ENCODE results near the gene IFI30.

DNA sequence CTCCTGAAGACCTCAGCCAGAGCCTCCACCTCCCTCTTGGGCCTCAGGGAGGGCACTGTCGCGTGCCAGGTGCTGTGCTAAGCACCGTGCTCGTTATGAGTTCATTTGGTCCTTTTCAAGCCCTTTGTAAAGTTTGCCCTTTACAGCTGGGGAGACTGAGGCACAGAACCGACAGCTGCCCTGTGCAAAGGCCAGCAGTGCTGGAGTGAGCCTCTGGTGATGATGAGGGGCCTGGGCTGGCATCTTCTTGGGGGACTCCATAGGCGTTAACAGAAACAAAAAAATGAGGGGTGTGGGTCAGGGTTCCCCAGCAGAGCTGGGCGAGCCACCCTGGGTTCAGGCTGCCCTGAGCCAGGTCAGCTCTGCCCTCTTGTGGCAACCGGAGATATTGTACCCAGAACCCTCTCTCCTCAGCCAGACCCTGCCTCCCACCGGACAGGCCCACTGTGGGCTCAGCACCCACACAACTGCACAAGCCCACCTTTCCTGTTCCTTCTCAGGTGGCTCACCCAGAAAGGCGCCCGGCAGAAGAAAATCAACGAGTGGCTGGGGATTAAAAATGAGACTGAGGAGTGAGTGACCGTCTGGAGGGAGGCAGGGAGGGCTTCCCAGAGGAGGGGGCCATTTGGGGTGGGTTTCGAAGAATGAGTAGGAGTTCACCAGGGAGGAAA is 5.5 kb upstream of the IFI30 start:
- TF ChIP-seq, protein P1, sequence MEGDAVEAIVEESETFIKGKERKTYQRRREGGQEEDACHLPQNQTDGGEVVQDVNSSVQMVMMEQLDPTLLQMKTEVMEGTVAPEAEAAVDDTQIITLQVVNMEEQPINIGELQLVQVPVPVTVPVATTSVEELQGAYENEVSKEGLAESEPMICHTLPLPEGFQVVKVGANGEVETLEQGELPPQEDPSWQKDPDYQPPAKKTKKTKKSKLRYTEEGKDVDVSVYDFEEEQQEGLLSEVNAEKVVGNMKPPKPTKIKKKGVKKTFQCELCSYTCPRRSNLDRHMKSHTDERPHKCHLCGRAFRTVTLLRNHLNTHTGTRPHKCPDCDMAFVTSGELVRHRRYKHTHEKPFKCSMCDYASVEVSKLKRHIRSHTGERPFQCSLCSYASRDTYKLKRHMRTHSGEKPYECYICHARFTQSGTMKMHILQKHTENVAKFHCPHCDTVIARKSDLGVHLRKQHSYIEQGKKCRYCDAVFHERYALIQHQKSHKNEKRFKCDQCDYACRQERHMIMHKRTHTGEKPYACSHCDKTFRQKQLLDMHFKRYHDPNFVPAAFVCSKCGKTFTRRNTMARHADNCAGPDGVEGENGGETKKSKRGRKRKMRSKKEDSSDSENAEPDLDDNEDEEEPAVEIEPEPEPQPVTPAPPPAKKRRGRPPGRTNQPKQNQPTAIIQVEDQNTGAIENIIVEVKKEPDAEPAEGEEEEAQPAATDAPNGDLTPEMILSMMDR (IDR thresholded peaks at IDR 0.05): peak; percentile 38 to 80
- TF ChIP-seq POLR2A (IDR thresholded peaks at IDR 0.05) (no peak), POLR2AphosphoS5 (IDR thresholded peaks at IDR 0.05) (no peak)

Data from suprapubic skin (tissue), 4 donors.